Ishikawa (cell line): Measurements from ENCODE around the gene RHOB.

Experiments
- CEBPB ChIP-seq: IDR thresholded peaks from 2 replicates; pipeline ENCODE4 v1.6.1; 2012
- CREB1 ChIP-seq: IDR thresholded peaks from 2 replicates; pipeline ENCODE4 v1.6.1; 2012; ENCODE audit warnings: low read depth
- EGR1 ChIP-seq: IDR thresholded peaks from 2 replicates; pipeline ENCODE4 v1.6.1; 2012
- EP300 ChIP-seq: IDR thresholded peaks from 2 replicates; pipeline ENCODE4 v1.6.1; 2012; ENCODE audit warnings: borderline replicate concordance
- FOXM1 ChIP-seq: IDR thresholded peaks from 2 replicates; pipeline ENCODE4 v1.6.1; 2012; ENCODE audit warnings: low read depth, borderline replicate concordance
- MAX ChIP-seq: IDR thresholded peaks from 2 replicates; pipeline ENCODE4 v1.6.1; 2012
- NFIC ChIP-seq: IDR thresholded peaks from 2 replicates; pipeline ENCODE4 v1.6.1; 2012
- RAD21 ChIP-seq: IDR thresholded peaks from 2 replicates; pipeline ENCODE4 v1.6.1; 2012; ENCODE audit warnings: low read depth
- REST ChIP-seq: IDR thresholded peaks from 2 replicates; pipeline ENCODE4 v1.6.1; 2012; ENCODE audit warnings: low read depth, mild to moderate bottlenecking
- TAF1 ChIP-seq: IDR thresholded peaks from 2 replicates; pipeline ENCODE4 v1.6.1; 2012; ENCODE audit warnings: low read depth, mild to moderate bottlenecking
- TCF12 ChIP-seq: IDR thresholded peaks from 2 replicates; pipeline ENCODE4 v1.6.1; 2012; ENCODE audit warnings: low read depth
- TEAD4 ChIP-seq: IDR thresholded peaks from 2 replicates; pipeline ENCODE4 v1.6.1; 2012
- USF1 ChIP-seq: IDR thresholded peaks from 2 replicates; pipeline ENCODE4 v1.6.1; 2012
- YY1 ChIP-seq: IDR thresholded peaks from 2 replicates; pipeline ENCODE4 v1.6.1; 2012; ENCODE audit warnings: low read depth
- ZBTB7A ChIP-seq: IDR thresholded peaks from 2 replicates; pipeline ENCODE4 v1.6.1; 2012; ENCODE audit warnings: low read depth

RHOB gene

GRCh38 chr2:20481798-20482405 is 35.0 kb downstream of the RHOB start:
- TF ChIP-seq TCF12 (no peak), TAF1 (no peak), NFIC (no peak), ZBTB7A (no peak), RAD21 (no peak), CEBPB (no peak), FOXM1 (no peak), EP300 (no peak), YY1 (no peak), CREB1 (no peak), TEAD4 (no peak), REST (no peak), USF1 (no peak), MAX (no peak), EGR1 (no peak)

GRCh38 chr2:20482725-20483124 is 35.9 kb downstream of the RHOB start:
- no peak for TF ChIP-seq EGR1
- TF ChIP-seq EP300, result no peak
- no peak for TF ChIP-seq ZBTB7A
- TF ChIP-seq TCF12, result no peak
- TF ChIP-seq YY1, result no peak
- TF ChIP-seq REST, result no peak
- TF ChIP-seq USF1, result no peak
- no peak for TF ChIP-seq FOXM1
- no peak for TF ChIP-seq RAD21
- no peak for TF ChIP-seq CREB1
- no peak for TF ChIP-seq TAF1
- no peak for TF ChIP-seq MAX
- no peak for TF ChIP-seq NFIC
- no peak for TF ChIP-seq TEAD4
- no peak for TF ChIP-seq CEBPB

GRCh38 chr2:20483194-20483895 is 36.5 kb downstream of the RHOB start:
- TF ChIP-seq RAD21 (no peak), TAF1 (no peak), EP300 (no peak), USF1 (no peak), CEBPB (no peak), TCF12 (no peak), NFIC (no peak), FOXM1 (no peak), REST (no peak), EGR1 (no peak), ZBTB7A (no peak), MAX (no peak), CREB1 (no peak), TEAD4 (no peak)
